Peyer's patch (tissue), 4 donors: ENCODE measurements around the gene HCAR1.

Experiments
- POLR2A ChIP-seq, 2 donors: fragments of 450-650 bp; IDR thresholded peaks; one replicate each; pipeline ENCODE4 v1.5.1; 2017; ENCODE audit warnings: antibody characterized with exemption in 2 of 2, mild to moderate bottlenecking in 2 of 2, moderate library complexity in 2 of 2
- TF ChIP-seq, protein P1 (sequence below), 6 experiments: fragments of 450-650 bp in 4 of 6; fragments of 200-600 bp in 2 of 6; sonication (generic) in 1 of 6; IDR thresholded peaks; one replicate each; pipeline ENCODE4 v1.5.1; 2017 to 2019; ENCODE audit warnings: antibody characterized with exemption in 6 of 6, mild to moderate bottlenecking in 3 of 6, moderate library complexity in 1 of 6

DNA sequence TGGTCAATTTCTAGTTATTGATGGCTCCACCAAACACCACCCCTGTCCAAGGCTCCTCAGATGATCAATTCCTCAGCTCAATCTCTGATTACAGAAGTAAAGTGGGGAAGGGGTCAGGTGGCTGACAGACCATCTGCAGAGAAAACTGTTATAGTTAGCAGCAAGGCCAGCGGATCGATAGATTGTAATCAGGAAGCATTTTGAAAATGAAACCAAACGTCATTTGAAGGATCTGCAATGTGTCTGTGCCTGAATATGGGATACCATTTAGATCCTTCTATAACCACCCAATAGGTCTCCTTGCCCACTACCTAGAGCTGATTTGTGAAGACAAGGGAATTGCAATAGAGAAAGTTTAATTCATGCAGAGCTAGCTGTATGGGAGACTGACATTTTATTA, 39.1 kb downstream of the HCAR1 start:
- TF ChIP-seq, protein P1, sequence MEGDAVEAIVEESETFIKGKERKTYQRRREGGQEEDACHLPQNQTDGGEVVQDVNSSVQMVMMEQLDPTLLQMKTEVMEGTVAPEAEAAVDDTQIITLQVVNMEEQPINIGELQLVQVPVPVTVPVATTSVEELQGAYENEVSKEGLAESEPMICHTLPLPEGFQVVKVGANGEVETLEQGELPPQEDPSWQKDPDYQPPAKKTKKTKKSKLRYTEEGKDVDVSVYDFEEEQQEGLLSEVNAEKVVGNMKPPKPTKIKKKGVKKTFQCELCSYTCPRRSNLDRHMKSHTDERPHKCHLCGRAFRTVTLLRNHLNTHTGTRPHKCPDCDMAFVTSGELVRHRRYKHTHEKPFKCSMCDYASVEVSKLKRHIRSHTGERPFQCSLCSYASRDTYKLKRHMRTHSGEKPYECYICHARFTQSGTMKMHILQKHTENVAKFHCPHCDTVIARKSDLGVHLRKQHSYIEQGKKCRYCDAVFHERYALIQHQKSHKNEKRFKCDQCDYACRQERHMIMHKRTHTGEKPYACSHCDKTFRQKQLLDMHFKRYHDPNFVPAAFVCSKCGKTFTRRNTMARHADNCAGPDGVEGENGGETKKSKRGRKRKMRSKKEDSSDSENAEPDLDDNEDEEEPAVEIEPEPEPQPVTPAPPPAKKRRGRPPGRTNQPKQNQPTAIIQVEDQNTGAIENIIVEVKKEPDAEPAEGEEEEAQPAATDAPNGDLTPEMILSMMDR (IDR thresholded peaks at IDR 0.05): no peak
- no peak for TF ChIP-seq POLR2A (IDR thresholded peaks at IDR 0.05)
